ENCODE data around the gene PTGR2. TPM values are rescaled to one million over a fixed set of nuclear protein-coding genes. Genes with fewer than 3 reads are reported as not detected.
"Not testable (repeated sequence)": the region's sequence is repeated elsewhere in the genome, so short reads cannot be mapped to it uniquely, and the experiment has no call there.

PTGR2 gene
- total and polyA plus RNA-seq, 10 donors = 2.2 to 8.6 (median 4.7) TPM

DNA sequence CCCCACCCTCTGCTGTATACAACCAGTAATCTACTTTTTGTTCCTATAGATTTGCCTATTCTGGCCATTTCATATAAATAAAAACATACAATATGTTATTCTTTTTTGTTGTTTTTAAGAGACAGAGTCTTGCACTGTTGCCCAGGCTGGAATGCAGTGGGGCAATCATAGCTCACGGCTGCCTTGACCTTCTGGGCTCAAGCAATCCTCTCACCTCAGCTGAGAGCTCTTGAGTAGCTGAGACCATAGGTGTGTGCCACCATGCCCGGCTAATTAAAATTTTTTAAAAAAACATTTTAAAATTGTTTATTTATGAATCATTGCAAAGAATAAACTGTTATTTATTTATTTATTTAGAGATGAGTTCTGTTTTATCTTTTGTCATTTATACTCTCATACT, 11.6 kb downstream of the PTGR2 start:
- H3K4me1 ChIP-seq = no peaks in the 10 kb centered on the region
- intact Hi-C loops (cut with DNase I; ENCODE audit: low total_unique reads) = no loop called here
- TF ChIP-seq POLR2A (IDR thresholded peaks at IDR 0.05) (no peak), POLR2AphosphoS5 (IDR thresholded peaks at IDR 0.05) (no peak)
- TF ChIP-seq, protein P1, sequence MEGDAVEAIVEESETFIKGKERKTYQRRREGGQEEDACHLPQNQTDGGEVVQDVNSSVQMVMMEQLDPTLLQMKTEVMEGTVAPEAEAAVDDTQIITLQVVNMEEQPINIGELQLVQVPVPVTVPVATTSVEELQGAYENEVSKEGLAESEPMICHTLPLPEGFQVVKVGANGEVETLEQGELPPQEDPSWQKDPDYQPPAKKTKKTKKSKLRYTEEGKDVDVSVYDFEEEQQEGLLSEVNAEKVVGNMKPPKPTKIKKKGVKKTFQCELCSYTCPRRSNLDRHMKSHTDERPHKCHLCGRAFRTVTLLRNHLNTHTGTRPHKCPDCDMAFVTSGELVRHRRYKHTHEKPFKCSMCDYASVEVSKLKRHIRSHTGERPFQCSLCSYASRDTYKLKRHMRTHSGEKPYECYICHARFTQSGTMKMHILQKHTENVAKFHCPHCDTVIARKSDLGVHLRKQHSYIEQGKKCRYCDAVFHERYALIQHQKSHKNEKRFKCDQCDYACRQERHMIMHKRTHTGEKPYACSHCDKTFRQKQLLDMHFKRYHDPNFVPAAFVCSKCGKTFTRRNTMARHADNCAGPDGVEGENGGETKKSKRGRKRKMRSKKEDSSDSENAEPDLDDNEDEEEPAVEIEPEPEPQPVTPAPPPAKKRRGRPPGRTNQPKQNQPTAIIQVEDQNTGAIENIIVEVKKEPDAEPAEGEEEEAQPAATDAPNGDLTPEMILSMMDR (IDR thresholded peaks at IDR 0.05 in 8 of 11, conservative IDR thresholded peaks at IDR 0.05 in 3 of 11) = no peak
- H3K27me3 ChIP-seq (replicated peaks in 1 of 7) = no peaks in the 10 kb centered on the region
- no peak overlapping the region for H3K4me3 ChIP-seq
- 94 to 99% (median 95%) methylated on average over 2 of the region's 2 CpGs for WGBS, 5 donors
- no peaks in the 10 kb centered on the region for H3K9me3 ChIP-seq
- no peak for DNase-seq
- H3K27ac ChIP-seq = no peak overlapping the region
- H3K36me3 ChIP-seq = peaks cover 0 to 30% (median 12%) of the 10 kb centered on the region in 6 donors

DNA sequence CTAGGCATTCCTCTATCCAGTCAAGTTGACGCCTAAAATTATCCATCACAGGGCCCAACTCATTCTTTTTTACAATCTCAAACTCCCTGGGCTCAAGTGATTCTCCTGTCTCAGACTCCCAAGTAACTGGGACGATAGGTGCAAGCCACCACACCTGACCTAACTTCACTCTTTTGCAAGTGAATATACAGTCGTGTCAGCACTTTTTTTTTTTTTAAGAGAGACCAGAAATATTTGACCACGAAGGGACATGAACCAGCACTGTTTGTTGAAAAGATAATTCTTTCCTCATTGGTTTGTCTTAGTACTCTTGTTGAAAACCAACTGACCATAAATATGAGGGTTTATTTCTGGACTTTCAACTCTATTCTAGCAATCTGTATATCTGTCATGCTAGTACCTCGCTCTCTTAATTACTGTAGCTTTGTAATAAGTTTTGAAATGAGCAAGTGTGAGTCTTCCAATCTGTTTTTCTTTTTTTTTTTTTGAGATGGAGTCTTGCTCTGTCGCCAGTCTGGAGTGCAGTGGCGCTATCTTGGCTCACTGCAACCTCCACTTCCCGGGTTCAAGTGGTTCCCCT, 14.0 kb downstream of the PTGR2 start:
- H3K4me1 ChIP-seq = no peaks in the 10 kb centered on the region
- no peak overlapping the region for H3K27ac ChIP-seq
- TF ChIP-seq POLR2AphosphoS5 (IDR thresholded peaks at IDR 0.05) (no peak), POLR2A (IDR thresholded peaks at IDR 0.05) (no peak)
- TF ChIP-seq, protein P1 (IDR thresholded peaks at IDR 0.05 in 8 of 11, conservative IDR thresholded peaks at IDR 0.05 in 3 of 11) = no peak
- H3K9me3 ChIP-seq = no peaks in the 10 kb centered on the region
- intact Hi-C loops (cut with DNase I; ENCODE audit: low total_unique reads) = no loop called here
- H3K27me3 ChIP-seq (replicated peaks in 1 of 7) = no peaks in the 10 kb centered on the region
- peaks cover 0 to 30% (median 12%) of the 10 kb centered on the region in 6 donors for H3K36me3 ChIP-seq
- DNase-seq = no peak
- 78 to 90% (median 86%) methylated on average over 8 of the region's 8 CpGs for WGBS, 5 donors
- no peak overlapping the region for H3K4me3 ChIP-seq

DNA sequence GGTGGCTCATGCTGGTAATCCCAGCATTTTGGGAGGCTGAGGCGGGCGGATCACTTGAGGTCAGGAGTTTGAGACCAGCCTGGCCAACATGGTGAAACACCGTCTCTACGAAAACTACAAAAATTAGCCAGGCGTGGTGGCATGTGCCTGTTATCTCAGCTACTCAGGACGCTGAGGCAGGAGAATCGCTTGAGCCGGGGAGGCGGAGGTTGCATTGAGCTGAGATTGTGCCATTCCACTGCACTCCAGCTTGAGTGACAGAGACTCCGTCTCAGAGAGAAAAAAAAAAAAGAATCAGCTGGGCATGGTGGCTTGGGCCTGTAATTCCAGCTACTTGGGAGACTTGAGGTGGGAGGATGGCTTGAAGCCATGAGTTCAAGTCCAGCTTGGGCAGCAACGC, 18.1 kb downstream of the PTGR2 start:
- H3K27ac ChIP-seq; H3K4me3 ChIP-seq; H3K27me3 ChIP-seq (replicated peaks in 1 of 7); H3K4me1 ChIP-seq; intact Hi-C loops (cut with DNase I; ENCODE audit: low total_unique reads); DNase-seq; H3K9me3 ChIP-seq: not testable (repeated sequence)
- WGBS, 5 donors = 93 to 96% (median 95%) methylated on average over 11 of the region's 11 CpGs
- peaks cover 0 to 13% (median 0%) of the 10 kb centered on the region in 6 donors for H3K36me3 ChIP-seq

DNA sequence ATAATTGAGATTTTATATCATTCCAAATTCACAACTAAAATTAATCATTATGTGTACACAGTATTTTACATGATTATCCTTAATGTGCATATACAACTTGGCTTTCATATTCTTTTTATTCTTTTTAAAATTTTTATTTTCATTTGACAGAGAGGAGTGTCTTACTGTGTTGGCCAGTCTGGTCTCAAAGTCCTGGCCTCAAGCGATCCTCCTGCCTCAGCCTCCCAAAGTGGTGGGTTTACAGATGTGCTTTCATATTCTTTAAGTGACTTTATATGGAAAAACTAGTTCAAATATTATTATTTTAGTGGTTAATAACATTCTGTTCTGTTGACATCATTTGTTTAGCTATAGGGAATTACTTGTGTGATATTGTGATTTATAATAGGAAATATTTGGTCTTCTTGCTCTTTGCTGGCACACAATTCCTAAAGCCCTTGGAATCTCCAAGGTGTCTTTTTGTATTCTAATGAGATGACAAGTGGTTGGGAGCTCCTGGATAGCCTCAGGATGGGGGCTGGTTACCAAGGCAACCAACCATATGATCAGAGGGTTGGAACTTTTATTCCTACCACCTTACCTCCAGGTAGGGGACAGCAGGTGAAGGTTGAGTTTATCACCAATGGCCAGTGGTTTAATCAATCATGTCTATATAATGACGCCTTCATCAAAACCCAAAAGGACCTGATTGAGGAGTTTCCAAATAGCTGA, 19.0 kb downstream of the PTGR2 start:
- Histone ChIP-seq H3K4me3 (no peak overlapping the region), H3K27me3 (replicated peaks in 1 of 7) (no peaks in the 10 kb centered on the region), H3K27ac (no peak overlapping the region), H3K36me3 (peaks cover 0 to 6% (median 0%) of the 10 kb centered on the region in 6 donors), H3K4me1 (no peaks in the 10 kb centered on the region), H3K9me3 (no peaks in the 10 kb centered on the region)
- no peak for DNase-seq
- 91 to 100% (median 97%) methylated on average over 2 of the region's 2 CpGs for WGBS, 5 donors
- intact Hi-C loops (cut with DNase I; ENCODE audit: low total_unique reads) = no loop called here
- TF ChIP-seq POLR2AphosphoS5 (IDR thresholded peaks at IDR 0.05) (no peak), POLR2A (IDR thresholded peaks at IDR 0.05) (no peak)
- TF ChIP-seq, protein P1 (IDR thresholded peaks at IDR 0.05 in 8 of 11, conservative IDR thresholded peaks at IDR 0.05 in 3 of 11) = no peak

All from spleen (tissue), 11 donors.